NCI-H2081 (cell line): ENCODE results near the gene CDC42BPG.

Experiments
- DNase-seq, 2 experiments: peaks; one replicate each; lab custom pipeline; 2025; lab: John Stamatoyannopoulos, UW

The CDC42BPG gene

DNA sequence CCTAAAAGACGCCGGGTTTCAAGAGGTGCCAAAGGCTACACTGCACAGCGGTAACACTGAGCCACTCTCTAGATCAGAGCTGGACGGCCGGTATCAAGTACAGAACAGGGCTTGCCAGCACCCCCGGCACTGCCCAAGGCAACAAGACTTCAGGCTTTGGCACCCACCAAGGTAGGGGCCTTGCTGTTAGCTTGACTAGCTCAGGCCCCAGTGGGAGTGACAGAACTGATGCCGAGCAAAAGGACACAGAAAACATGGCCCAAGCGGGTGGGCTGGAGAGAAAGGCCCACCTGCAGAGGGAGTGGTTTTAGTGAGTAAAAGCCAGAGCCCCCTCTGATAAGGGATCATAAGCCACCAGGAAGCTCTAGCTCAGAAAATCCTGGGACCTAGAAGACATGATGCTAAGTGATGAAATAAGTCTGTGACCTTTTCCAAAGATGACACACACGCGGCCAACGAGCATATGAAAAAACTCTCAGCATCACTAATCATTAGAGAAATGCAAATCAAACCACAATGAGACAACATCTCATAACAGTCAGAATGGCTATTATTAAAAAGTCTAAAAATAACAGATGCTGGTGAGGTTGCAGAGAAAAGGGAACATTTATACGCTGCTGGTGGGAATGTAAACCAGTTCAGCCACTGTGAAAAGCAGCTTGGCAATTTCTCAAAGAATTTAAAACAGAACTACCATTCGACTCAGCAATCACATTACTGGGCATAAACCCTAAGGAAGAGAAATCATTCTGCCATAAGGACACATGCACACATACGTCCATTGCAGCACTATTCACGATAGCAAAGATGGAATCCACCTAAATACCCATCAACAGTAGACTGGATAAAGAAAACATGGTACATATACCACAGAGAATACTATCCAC lies 21.1 kb upstream of the CDC42BPG start:
- DNase-seq = no peak

- no peak for DNase-seq
These were observed 20.2 kb upstream of the CDC42BPG start for GRCh38 chr11:64864473-64865285.

DNA sequence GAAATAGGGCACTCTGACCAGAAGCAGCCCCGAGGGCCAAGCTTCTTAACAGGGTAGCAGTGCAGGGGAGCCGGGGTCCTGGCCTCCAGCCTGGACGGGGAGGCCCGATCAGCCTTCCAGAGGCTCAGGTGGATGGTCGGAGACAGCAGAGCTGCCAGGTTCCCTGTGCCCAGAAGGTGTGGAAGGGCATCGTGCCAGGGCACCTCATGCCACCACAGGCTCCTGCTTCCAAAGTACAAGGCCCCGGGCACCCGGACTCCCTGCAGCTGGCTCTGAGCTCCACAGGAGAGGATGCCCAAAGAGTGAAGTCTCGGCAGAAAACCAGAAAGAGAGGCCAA lies 19.7 kb upstream of the CDC42BPG start:
- DNase-seq = no peak

DNA sequence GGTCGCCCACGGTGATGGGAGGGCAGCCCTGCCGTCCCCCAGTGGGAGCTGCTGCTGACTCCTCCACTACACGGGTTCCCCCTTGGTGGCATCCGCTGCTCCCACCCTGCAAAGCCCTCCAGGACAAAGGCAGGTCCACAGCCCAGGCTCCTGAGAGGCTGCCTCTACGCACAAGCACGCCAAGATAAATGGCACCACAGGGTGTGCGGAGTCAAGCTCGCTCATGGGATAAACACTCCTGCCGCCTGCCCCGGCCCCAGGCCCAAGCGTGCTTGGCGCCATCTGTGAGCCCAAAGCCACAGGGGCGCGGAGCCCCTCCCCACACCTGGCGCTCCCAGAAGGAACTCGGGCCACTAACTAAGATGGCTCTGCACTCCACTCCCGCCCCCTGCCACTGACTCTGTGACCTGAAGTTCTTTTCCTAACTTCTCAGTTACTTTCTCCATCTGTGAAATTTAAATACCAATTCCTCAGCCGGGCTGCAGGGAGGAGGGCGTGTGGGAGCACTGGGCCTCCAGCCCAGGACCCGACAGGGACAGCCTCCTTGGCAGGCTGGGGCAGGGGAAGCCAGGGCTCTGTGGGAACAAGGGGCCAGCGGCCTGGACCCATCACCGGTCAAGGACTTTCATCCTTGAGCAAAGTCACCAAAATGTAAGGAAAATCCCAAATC lies 19.1 kb upstream of the CDC42BPG start:
- no peak for DNase-seq

DNA sequence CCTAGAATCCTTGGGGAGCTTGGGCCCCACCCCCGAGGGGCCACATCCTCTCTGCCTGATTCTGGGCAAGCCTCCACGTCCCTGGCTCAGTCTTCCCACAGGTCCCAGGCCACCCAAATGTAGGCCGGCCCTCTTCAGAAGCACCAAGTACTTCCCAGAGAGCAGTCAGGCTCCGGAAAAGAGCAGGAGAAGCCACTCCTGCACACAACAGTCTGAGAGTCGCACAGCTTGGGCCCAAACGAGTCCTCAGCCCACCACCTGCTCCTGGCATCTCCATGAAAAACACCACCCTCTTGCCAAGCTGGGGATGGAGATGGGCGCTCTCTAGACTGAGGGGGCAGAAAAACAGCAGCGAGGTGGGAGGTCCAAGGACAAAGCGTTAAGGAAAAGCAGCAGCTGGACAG lies 18.5 kb upstream of the CDC42BPG start:
- DNase-seq = no peak

DNA sequence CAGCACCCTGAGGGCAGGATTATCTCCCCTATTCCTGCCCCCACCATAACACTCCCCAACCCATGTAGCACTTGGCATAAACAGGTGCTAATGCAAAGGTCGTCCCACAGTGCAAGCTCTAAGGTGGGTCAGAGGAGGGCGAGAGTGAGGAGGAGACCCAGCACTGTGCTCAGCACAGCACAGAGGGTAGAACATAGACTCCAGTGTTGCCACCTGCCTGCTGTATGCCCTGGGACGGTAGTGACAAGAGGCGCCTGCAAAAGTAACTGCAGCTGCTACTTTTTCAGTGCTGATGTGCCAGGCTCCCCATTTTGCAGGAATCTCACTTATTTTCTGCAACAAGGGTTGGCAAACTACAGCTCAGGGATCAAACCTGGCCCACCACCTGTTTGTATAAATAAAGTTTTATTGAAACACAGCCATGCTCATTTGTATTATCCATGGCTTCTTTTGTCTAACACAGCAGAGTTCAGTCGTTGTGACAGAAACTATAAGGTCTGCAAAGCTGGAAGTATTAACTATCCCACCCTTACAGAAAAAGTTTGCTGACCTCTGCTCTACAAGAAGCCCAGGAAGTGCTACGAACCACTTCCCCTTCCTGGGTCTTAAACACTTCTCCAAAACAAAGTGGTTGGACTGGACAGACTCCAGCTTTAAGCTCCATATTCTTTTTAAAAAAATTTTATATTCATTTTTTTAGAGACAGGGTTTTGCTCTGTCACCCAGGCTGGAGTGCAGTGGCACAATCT lies 16.9 kb upstream of the CDC42BPG start:
- no peak for DNase-seq

DNA sequence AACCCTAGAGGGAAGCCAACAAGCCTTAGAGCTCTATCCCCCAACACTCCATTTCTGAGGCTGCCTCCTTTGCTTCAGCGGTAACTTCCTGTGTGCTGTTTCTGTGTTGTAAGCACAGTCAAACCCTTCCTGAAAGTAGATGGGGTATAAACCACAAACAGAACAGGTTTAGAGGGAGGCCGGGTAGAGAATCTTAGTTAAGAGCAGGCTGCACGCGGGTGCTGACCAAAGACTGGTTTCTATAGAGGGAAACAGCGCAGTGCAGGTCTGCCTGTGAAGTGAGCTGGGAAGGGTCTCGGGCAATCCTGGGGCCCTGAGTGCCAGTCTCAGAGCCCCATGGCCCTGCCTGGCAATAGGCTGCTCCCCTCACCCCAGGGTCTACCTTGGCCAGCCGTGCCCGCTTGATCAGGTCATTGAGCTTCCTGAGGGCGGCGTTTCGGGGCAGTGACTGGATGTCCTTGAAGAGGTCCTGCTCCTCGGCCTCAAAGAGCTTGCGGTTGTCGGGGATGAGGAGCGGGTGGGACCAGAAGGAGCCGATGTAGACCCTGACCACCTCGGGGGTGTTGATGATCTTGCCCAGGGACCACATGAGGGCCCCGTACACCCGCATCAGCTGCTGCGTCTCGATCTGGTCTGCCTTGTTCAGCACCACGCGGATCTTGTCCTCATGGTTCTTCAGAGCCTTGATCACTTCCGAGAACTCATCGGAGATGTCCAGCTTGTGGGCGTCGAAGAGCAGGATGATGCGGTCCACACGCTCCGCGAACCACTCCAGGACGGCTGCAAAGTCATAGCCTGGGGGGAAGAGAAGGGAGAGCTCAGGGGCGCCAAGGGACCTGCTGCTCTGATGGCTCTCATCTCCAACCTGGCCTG lies 15.3 kb upstream of the CDC42BPG start:
- no peak for DNase-seq

GRCh38 chr11:64858467-64859263 lies 14.2 kb upstream of the CDC42BPG start:
- no peak for DNase-seq

GRCh38 chr11:64857485-64857884 lies 13.0 kb upstream of the CDC42BPG start:
- DNase-seq = no peak

DNA sequence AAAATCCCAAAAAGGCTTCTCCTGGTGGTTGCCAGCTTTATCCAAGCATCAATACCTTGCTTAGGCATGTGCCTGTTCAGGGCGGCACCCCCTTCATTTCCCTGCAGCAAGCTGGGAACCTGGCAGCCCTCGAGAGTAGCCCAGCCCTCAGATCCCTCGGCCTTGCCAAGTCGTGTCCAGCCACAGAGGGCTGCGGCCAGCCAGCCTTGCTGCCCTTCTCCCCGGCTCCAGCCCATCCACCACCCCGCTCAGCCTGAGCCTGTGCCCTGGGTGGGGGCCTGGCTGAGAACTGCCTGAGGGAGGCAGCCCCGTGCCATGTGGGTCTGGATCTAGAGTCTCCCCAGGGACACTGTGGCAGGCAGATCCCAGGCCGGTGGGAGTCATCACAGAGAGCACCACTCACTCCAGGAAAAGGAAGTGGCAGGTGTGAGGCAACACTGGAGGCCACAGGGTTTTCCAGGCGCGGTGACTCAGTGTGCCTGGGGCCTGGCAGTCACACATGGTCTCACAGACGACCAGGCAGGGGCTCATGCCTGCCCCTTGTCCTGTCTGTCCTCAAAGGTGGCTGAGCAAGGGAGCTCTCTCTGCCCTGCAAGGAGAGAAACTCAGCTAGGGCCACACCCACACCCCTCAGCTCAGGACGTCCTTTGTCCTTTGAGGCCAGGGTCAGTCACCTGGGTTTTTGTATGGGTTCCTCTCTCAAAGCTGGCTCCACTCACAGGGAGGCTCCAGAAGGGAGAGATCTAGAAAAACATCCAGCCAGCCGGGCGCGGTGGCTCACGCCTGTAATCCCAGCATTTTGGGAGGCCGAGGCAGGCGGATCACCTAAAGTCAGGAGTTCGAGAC lies 12.2 kb upstream of the CDC42BPG start:
- no peak for DNase-seq

DNA sequence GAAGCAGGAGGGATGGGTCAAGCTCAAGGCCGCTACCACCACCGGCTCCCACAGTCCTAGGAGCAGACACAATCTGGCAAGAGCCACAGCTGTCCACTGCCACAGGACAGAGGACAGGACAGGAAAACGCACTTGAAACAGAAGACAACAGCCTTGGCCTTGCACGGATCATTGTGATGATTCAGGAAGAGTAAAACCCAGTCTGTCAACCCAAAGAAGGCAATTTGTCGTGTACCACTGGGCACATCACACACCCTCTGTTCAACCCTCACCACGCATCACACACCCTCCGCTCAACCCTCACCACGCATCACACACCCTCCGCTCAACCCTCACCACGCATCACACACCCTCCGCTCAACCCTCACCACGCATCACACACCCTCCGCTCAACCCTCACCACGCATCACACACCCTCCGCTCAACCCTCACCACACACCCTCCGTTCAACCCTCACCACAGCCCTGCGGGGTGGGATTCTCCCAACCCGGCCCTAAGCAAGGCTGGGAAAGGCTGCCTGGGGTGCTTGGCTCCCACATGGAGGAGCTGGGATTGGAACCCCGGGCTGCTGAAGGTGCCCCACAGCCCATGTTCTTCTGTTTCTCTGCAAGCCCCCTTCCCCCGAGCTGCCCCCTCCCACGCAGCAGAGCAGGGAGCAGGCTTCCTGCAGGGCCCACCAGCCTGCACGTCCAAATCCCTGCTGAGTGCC lies 11.3 kb upstream of the CDC42BPG start:
- DNase-seq = no peak

DNA sequence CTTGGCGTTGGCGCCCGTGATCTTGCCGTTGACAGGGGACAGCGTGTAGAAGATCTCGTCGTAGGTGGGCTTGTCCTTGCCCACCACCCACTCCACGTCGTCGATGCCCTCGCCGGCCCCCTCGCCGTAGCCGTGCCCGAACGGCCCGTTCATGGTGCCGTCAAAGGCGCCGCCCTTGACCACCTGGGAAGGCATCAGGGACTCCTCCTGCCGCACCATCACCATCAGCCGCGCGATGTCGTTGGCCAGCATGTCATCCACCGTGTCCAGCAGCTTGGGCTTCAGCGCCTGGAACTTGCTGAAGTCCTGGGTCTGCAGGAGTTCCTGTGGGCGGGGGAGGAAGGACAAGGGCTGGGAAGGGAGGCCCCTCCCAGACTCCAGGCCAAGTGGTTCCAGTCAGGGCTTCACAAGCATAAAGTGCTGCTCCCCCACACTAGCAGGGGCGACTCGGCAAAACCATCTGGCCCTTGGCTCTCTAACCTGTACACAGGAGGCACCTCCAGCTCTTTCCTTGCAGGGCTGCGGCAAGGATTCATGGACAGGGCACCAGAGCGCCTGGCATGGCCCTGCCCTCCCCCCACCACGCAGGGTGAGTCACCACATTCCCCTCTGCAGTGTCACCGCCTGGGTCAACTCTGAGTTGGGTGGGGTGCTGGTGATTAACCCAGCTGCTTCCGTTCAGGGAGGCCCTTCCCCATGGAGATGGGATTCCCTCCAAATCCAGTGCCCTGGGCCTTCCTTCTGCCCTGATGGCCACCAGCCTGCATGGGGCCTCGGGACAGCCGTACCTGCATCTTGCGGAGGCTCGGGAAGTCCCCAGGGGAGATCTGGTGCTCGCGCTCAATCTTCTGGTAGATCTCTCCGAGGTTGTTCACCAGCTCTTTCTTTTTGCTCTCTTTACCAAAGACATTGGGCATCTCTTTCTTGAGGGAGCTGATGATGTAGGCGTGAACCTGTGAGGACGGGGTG lies 10.4 kb upstream of the CDC42BPG start:
- no peak for DNase-seq

GRCh38 chr11:64854157-64854533 lies 9.7 kb upstream of the CDC42BPG start:
- DNase-seq = no peak

GRCh38 chr11:64853709-64854108 lies 9.3 kb upstream of the CDC42BPG start:
- no peak for DNase-seq

DNA sequence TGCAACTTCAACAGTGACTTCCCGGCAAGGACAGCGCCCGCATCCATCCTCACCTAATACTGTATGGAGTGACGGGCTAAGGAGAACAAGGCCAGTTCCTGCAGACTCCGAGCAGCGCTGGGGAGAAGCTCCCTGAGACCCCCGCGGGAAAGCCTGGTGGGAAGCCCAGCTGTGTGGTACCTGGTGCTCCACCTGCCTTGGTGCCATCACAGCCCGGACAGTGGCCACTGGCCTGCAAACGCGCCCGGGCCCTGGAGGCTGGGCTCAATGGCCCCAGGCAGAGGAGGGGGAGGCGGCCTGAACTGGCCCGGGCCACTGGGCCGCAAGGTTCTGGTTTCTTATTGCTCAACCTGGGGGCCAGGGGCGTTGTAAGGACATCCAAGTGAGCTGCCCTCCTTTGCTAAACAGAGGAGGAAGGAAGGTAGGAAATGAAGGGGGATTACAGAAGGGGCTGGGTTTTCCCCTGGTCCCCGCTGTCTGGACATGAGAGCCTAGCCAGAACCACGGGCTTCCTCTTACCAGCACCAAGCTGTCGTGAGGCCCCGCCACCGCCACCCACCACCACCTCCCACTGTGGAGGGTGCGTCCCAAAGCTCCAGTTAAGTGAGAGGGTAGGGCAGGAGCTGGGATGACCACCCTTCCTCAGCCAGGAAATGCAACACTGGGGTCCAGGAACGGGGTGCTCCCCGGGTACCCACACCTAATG lies 8.5 kb upstream of the CDC42BPG start:
- no peak for DNase-seq

DNA sequence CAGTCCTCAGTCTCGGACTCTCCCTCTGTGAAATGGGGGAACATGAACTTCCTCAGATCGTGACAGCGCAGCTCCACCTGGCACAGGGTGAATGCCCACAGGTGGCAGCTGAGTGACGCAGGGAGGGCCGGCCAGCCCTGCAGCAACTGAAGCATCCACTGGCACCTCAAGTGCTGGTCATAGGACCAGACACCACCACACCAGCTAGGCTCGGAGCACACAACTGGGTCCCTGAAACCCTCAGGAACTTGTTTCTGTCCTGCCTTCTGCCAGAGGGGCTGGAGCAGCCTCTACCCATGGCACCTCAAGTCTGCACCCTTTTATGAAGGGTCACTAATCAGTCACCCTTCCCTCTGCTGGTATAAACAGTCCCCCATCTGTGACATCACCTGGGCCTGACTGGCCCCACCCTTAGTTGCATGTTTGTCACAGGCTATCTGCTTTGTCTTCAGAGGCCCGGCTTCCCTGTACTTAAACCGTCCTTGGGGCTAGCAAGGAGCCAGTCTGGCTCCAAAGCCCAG lies 7.4 kb upstream of the CDC42BPG start:
- no peak for DNase-seq
